KMS-11 (cell line): ENCODE results near the gene FOXN3.

Source experiments
- H2AFZ ChIP-seq: fragments of 200-600 bp; sonication (generic); 2 replicates; pipeline ENCODE4 v1.6.1; 2016; ENCODE audit warnings: antibody characterized with exemption, mixed run types, low read depth
- H3K27ac ChIP-seq: fragments of 200-600 bp; sonication (generic); 2 replicates; pipeline ENCODE4 v1.6.1; 2016; ENCODE audit warnings: mild to moderate bottlenecking, mixed run types
- H3K27me3 ChIP-seq: fragments of 200-600 bp; sonication (generic); 2 replicates; pipeline ENCODE4 v1.6.1; 2017; ENCODE audit warnings: mild to moderate bottlenecking, low read depth, mixed run types, moderate library complexity; ENCODE audit not compliant: insufficient read depth
- H3K36me3 ChIP-seq: fragments of 200-600 bp; sonication (generic); 2 replicates; pipeline ENCODE4 v1.6.1; 2017; ENCODE audit warnings: mild to moderate bottlenecking, mixed run types; ENCODE audit not compliant: insufficient read depth
- H3K4me1 ChIP-seq: fragments of 200-600 bp; sonication (generic); 2 replicates; pipeline ENCODE4 v1.6.1; 2016; ENCODE audit warnings: mild to moderate bottlenecking, low read depth, mixed run types; ENCODE audit not compliant: poor library complexity, severe bottlenecking
- H3K4me2 ChIP-seq: fragments of 200-600 bp; sonication (generic); 2 replicates; pipeline ENCODE4 v1.7.0; 2016; ENCODE audit warnings: mild to moderate bottlenecking, mixed run types
- H3K4me3 ChIP-seq: fragments of 200-600 bp; sonication (generic); IDR thresholded peaks from 2 replicates; pipeline ENCODE4 v1.6.1; 2017; ENCODE audit warnings: low read depth, low read length, mixed read lengths; ENCODE audit not compliant: insufficient read depth
- H3K79me2 ChIP-seq: fragments of 200-600 bp; sonication (generic); 2 replicates; pipeline ENCODE4 v1.6.1; 2016; ENCODE audit warnings: low read depth, mixed run types; ENCODE audit not compliant: insufficient read depth
- H3K9ac ChIP-seq: fragments of 200-600 bp; sonication (generic); 2 replicates; pipeline ENCODE4 v1.6.1; 2016; ENCODE audit warnings: mild to moderate bottlenecking, mixed run types
- H4K20me1 ChIP-seq: fragments of 200-600 bp; sonication (generic); 2 replicates; pipeline ENCODE4 v1.6.1; 2016; ENCODE audit warnings: mild to moderate bottlenecking, mixed run types; ENCODE audit not compliant: insufficient read depth
- CTCF ChIP-seq: fragments of 200-600 bp; sonication (generic); conservative IDR thresholded peaks from 2 replicates; pipeline ENCODE4 v1.6.1; 2017; ENCODE audit warnings: low read depth, mild to moderate bottlenecking, antibody characterized with exemption, low read length, moderate library complexity, mixed read lengths

FOXN3 gene

GRCh38 chr14:89397569-89398230 lies 19.3 kb downstream of the FOXN3 start:
- Histone ChIP-seq H3K9ac (no peak overlapping the region), H4K20me1 (no peaks in the 10 kb centered on the region), H3K27ac (no peak overlapping the region)

GRCh38 chr14:89394972-89395371 lies 22.1 kb downstream of the FOXN3 start:
- no peak for TF ChIP-seq CTCF
- no peak overlapping the region for H3K4me2 ChIP-seq
- H3K79me2 ChIP-seq = no peaks in the 10 kb centered on the region
- no peak overlapping the region for H3K9ac ChIP-seq
- no peaks in the 10 kb centered on the region for H3K36me3 ChIP-seq
- no peaks in the 10 kb centered on the region for H3K4me1 ChIP-seq
- no peak overlapping the region for H2AFZ ChIP-seq
- H3K27ac ChIP-seq = no peak overlapping the region
- no peaks in the 10 kb centered on the region for H4K20me1 ChIP-seq
- no peaks in the 10 kb centered on the region for H3K27me3 ChIP-seq
- no peak overlapping the region for H3K4me3 ChIP-seq

More at GRCh38 chr14:89397569-89398230, 19.3 kb downstream of the FOXN3 start:
- no peaks in the 10 kb centered on the region for H3K36me3 ChIP-seq
- no peak overlapping the region for H3K4me3 ChIP-seq
- H3K27me3 ChIP-seq = no peaks in the 10 kb centered on the region
- H3K79me2 ChIP-seq = no peaks in the 10 kb centered on the region
- no peak for TF ChIP-seq CTCF
- H3K4me1 ChIP-seq = no peaks in the 10 kb centered on the region
- no peak overlapping the region for H3K4me2 ChIP-seq
- H2AFZ ChIP-seq = no peak overlapping the region

DNA sequence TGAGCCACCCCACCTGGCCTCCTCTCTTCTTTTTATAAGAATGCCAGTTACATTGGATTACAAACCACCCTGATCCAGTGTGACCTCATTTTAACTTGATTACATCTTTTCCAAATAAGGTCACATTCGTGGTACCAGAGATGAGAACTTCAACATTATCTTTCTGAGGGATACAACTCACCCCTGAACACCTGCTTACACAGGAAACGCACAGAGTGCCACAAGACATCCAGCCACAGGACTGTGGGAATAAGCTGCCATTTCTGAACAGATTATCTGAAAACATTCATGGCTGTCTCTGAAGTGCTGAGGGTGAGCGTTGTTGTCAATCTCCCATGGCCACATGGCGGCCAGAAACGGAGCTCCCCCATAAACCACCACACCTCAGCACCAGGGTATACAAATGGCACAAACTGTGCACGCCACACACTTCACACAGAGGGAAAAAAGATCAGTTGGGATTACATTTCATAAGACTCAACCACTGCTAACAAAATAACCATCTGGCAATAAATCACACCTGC lies 23.7 kb downstream of the FOXN3 start:
- H3K36me3 ChIP-seq = no peaks in the 10 kb centered on the region
- H3K79me2 ChIP-seq = no peaks in the 10 kb centered on the region
- no peaks in the 10 kb centered on the region for H3K4me1 ChIP-seq
- no peaks in the 10 kb centered on the region for H3K27me3 ChIP-seq
- no peak overlapping the region for H3K4me2 ChIP-seq
- H2AFZ ChIP-seq = no peak overlapping the region
- no peak overlapping the region for H3K9ac ChIP-seq
- no peaks in the 10 kb centered on the region for H4K20me1 ChIP-seq
- no peak overlapping the region for H3K4me3 ChIP-seq
- TF ChIP-seq CTCF = no peak
- H3K27ac ChIP-seq = no peak overlapping the region

GRCh38 chr14:89392181-89392580 lies 24.9 kb downstream of the FOXN3 start:
- TF ChIP-seq CTCF = no peak
- H3K4me1 ChIP-seq = peaks cover 3% of the 10 kb centered on the region
- H3K27ac ChIP-seq = no peak overlapping the region
- H3K79me2 ChIP-seq = no peaks in the 10 kb centered on the region
- no peaks in the 10 kb centered on the region for H4K20me1 ChIP-seq
- H3K4me2 ChIP-seq = no peak overlapping the region
- no peak overlapping the region for H3K9ac ChIP-seq
- no peak overlapping the region for H2AFZ ChIP-seq
- H3K27me3 ChIP-seq = no peaks in the 10 kb centered on the region
- H3K4me3 ChIP-seq = no peak overlapping the region
- no peaks in the 10 kb centered on the region for H3K36me3 ChIP-seq
